Spleen (tissue), 11 donors: ENCODE measurements around the gene HEYL. TPM values are rescaled to one million over a fixed set of nuclear protein-coding genes. Genes with fewer than 3 reads are reported as not detected.

Experiments
- DNase-seq: peaks from one replicate; pipeline ENCODE4 v3.0.0-alpha.2; 2020
- H3K27ac ChIP-seq, 8 donors: fragments of 200-600 bp; sonication (generic) in 7 of 8; 1 replicate in 4 of 8; 2 replicates in 4 of 8; pipeline versions ENCODE4 v1.5.0 to v1.8.0; 2016 to 2021; ENCODE audit warnings: inconsistent platforms in 4 of 8, mild to moderate bottlenecking in 4 of 8, moderate library complexity in 1 of 8
- H3K27me3 ChIP-seq, 7 donors: fragments of 200-600 bp; sonication (generic) in 6 of 7; replicated peaks in 1 of 7; 1 replicate in 4 of 7; 2 replicates in 3 of 7; pipeline versions ENCODE4 v1.5.0 to v1.8.0; 2016 to 2021; ENCODE audit warnings: inconsistent platforms in 3 of 7, mild to moderate bottlenecking in 1 of 7
- H3K36me3 ChIP-seq, 6 donors: fragments of 200-600 bp; sonication (generic) in 5 of 6; 1 replicate in 4 of 6; 2 replicates in 2 of 6; pipeline versions ENCODE4 v1.5.0 to v1.8.0; 2016 to 2021; ENCODE audit warnings: inconsistent platforms in 2 of 6
- H3K4me1 ChIP-seq, 6 donors: fragments of 200-600 bp; sonication (generic) in 5 of 6; 1 replicate in 3 of 6; 2 replicates in 3 of 6; pipeline versions ENCODE4 v1.5.0 to v1.8.0; 2016 to 2021; ENCODE audit warnings: inconsistent platforms in 3 of 6
- H3K4me3 ChIP-seq, 8 donors: fragments of 200-600 bp; sonication (generic) in 7 of 8; 1 replicate in 4 of 8; 2 replicates in 4 of 8; pipeline versions ENCODE4 v1.5.0 to v1.8.0; 2016 to 2021; ENCODE audit warnings: inconsistent platforms in 4 of 8, mild to moderate bottlenecking in 4 of 8, moderate library complexity in 2 of 8
- H3K9me3 ChIP-seq, 8 donors: fragments of 200-600 bp; sonication (generic) in 7 of 8; 1 replicate in 4 of 8; 2 replicates in 4 of 8; pipeline versions ENCODE4 v1.5.0 to v1.8.0; 2016 to 2021; ENCODE audit warnings: inconsistent platforms in 4 of 8
- CTCF ChIP-seq, 11 experiments: fragments of 200-600 bp in 7 of 11; fragments of 450-650 bp in 4 of 11; sonication (generic) in 4 of 11; IDR thresholded peaks in 8 of 11; conservative IDR thresholded peaks in 3 of 11; 1 replicate in 7 of 11; 2 replicates in 4 of 11; pipeline versions ENCODE4 v1.4.0 to v1.8.0; 2016 to 2021; ENCODE audit warnings: antibody characterized with exemption in 11 of 11, inconsistent platforms in 4 of 11, mild to moderate bottlenecking in 1 of 11
- POLR2A ChIP-seq, 3 donors: fragments of 450-650 bp; IDR thresholded peaks; one replicate each; pipeline ENCODE4 v1.5.1; 2017; ENCODE audit warnings: antibody characterized with exemption in 3 of 3, mild to moderate bottlenecking in 1 of 3
- POLR2AphosphoS5 ChIP-seq, 3 donors: sonication (generic); formaldehyde crosslinking; IDR thresholded peaks; one replicate each; pipeline ENCODE4 v1.5.1; 2017; ENCODE audit warnings: antibody characterized with exemption in 3 of 3
- WGBS, 5 donors: extraction: QIAGEN DNeasy Blood & Tissue Kit in 3 of 5; methylation state at CpG; one replicate each; pipeline versions ENCODE4 v1.1.5 to v1.1.7; 2013 to 2018; 5-methylcytosine and 5-hydroxymethylcytosine counted together
- intact Hi-C: fragments of 100-400 bp; cut with DNase I; formaldehyde crosslinking; loops from one replicate; pipeline ENCODE4 v1.15.0; 2023; ENCODE audit warnings: low total_unique reads
- polyA plus RNA-seq, 3 donors: library from polyadenylated mRNA; stranded (reverse); fragments of 200-250 nt; gene quantifications; one replicate each; pipeline ENCODE4 v1.2.1, GENCODE V29; 2013
- total RNA-seq, 7 donors: library from RNA; depleted of rRNA in 3 of 7; stranded (reverse); fragments of >200 nt in 3 of 7; fragmentation: NEBNext Ultra II Directional in 4 of 7; extraction: Animal tissue kit (Norgen Biotek cat#: 25700) in 4 of 7; gene quantifications; one replicate each; pipeline versions ENCODE4 v1.1.0 to v1.2.1, GENCODE V29; 2016 to 2021
- donor health status: healthy with polysubstance abuse.
- donor health status: DM: no; HTN: no; CAD: no; lungs with moderate emphysema.
- donor health status: DM: no; HTN: no; CAD: no.
- donor health status: Bipolar disorder and iron deficiency.
- donor health status: healthy.
- donor health status: DM: no; HTN: no; CAD: no.
- donor health status: DM: yes; HTN: yes; CAD: no.

HEYL gene
- total and polyA plus RNA-seq, 10 donors: 1.2 to 9.9 (median 3.8) TPM

- intact Hi-C loops: loop anchor here (2.0 kb wide), 1 partner anchor 46 kb away; no protein-coding TSS in a partner anchor
- Histone ChIP-seq H3K36me3 (no peaks in the 10 kb centered on the region), H3K4me3 (no peak overlapping the region), H3K9me3 (no peaks in the 10 kb centered on the region), H3K27me3 (peaks cover 0 to 13% (median 0%) of the 10 kb centered on the region in 7 donors), H3K4me1 (peaks cover 0 to 11% (median 3%) of the 10 kb centered on the region in 6 donors), H3K27ac (no peak overlapping the region)
- WGBS, 5 donors: 83 to 100% (median 85%) methylated on average over 1 to 2 of the region's 2 CpGs
- TF ChIP-seq POLR2A (IDR thresholded peaks at IDR 0.05) (no peak), POLR2AphosphoS5 (IDR thresholded peaks at IDR 0.05) (no peak), CTCF (IDR thresholded peaks at IDR 0.05 in 8 of 11, conservative IDR thresholded peaks at IDR 0.05 in 3 of 11) (no peak)
- no peak for DNase-seq
Observed at GRCh38 chr1:39652554-39652953, 13.1 kb upstream of the HEYL start.

DNA sequence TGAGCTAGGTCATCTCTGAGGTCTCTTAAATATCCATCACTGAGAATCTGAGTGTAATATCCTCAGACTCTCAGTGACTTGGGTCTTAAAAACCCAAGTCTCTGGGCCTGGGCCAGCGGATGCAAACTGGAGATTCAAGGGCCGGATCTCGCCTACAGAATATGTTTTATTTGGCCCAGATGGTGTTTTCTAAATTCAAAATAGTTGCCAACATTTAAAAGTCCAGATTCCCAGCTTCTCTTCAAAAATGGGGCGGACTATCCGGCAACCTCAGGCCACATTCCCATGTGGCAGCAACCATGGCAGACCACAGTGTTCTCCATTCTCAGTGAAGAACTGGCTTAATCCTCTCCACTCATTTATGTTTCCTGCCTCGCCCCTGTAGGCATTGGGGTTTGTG, 12.7 kb upstream of the HEYL start:
- WGBS, 5 donors: 82 to 95% (median 90%) methylated on average over 6 of the region's 6 CpGs
- Histone ChIP-seq H3K36me3 (no peaks in the 10 kb centered on the region), H3K4me1 (peaks cover 0 to 11% (median 3%) of the 10 kb centered on the region in 6 donors), H3K27me3 (peaks cover 0 to 13% (median 0%) of the 10 kb centered on the region in 7 donors), H3K4me3 (no peak overlapping the region), H3K27ac (no peak overlapping the region), H3K9me3 (no peaks in the 10 kb centered on the region)
- DNase-seq: no peak
- TF ChIP-seq POLR2A (IDR thresholded peaks at IDR 0.05): no peak
- no peak for TF ChIP-seq CTCF (IDR thresholded peaks at IDR 0.05 in 8 of 11, conservative IDR thresholded peaks at IDR 0.05 in 3 of 11)
- intact Hi-C loops: loop anchor here (2.0 kb wide), 1 partner anchor 45 kb away; no protein-coding TSS in a partner anchor

DNA sequence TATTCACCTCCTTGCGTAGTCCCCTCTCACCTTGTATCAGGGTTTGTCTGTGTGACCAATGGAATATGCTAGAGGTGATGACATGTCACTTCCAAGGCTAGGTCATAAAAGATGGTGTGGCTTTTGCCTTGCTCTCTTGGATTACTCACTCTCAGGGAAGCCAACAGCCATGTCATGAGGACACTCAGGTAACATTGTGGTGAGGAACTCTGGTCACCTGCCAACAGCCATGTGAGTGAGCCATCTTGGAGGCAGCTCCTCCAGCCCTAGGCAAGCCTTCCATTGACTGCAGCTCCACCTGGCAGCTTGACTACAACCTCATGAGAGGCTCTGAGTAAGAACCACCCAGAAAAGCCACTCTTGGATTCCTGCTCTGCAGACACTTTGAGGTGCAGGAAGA, 11.0 kb upstream of the HEYL start:
- Histone ChIP-seq H3K9me3 (no peaks in the 10 kb centered on the region), H3K4me3 (no peak overlapping the region), H3K36me3 (no peaks in the 10 kb centered on the region), H3K27ac (no peak overlapping the region), H3K4me1 (peaks cover 0 to 16% (median 3%) of the 10 kb centered on the region in 6 donors), H3K27me3 (peaks cover 0 to 13% (median 0%) of the 10 kb centered on the region in 7 donors)
- no peak for DNase-seq
- intact Hi-C loops: no loop called here
- TF ChIP-seq POLR2AphosphoS5 (IDR thresholded peaks at IDR 0.05): no peak
- TF ChIP-seq CTCF (IDR thresholded peaks at IDR 0.05 in 8 of 11, conservative IDR thresholded peaks at IDR 0.05 in 3 of 11): no peak
- no peak for TF ChIP-seq POLR2A (IDR thresholded peaks at IDR 0.05)
- WGBS, 5 donors: 89 to 100% (median 92%) methylated on average over 1 of the region's 1 CpG

GRCh38 chr1:39649636-39650185, 10.3 kb upstream of the HEYL start:
- DNase-seq: no peak
- Histone ChIP-seq H3K27me3 (peaks cover 0 to 11% (median 0%) of the 10 kb centered on the region in 7 donors), H3K4me1 (peaks cover 0 to 18% (median 3%) of the 10 kb centered on the region in 6 donors), H3K9me3 (no peaks in the 10 kb centered on the region), H3K36me3 (no peaks in the 10 kb centered on the region), H3K4me3 (no peak overlapping the region), H3K27ac (no peak overlapping the region)
- WGBS, 5 donors: 81 to 98% (median 83%) methylated on average over 2 of the region's 2 CpGs
- TF ChIP-seq POLR2AphosphoS5 (IDR thresholded peaks at IDR 0.05) (no peak), CTCF (IDR thresholded peaks at IDR 0.05 in 8 of 11, conservative IDR thresholded peaks at IDR 0.05 in 3 of 11) (no peak), POLR2A (IDR thresholded peaks at IDR 0.05) (no peak)
- intact Hi-C loops: no loop called here
